GM21786 (cell line): ENCODE measurements around the gene CCZ1.
"Not testable (repeated sequence)": the region's sequence is repeated elsewhere in the genome, so short reads cannot be mapped to it uniquely, and the experiment has no call there.

Source experiments
- ATAC-seq: cut with Tn5 transposase; IDR thresholded peaks from one replicate; pipeline ENCODE4 v1.9.1; 2021; ENCODE audit not compliant: unreplicated experiment

The CCZ1 gene

GRCh38 chr7:5898480-5899224 lies at the start of gene CCZ1:
Gene CCZ1 (plus strand): TSS chr7:5898733. CDS start chr7:5898800, 67 bp downstream.
- peak; percentile 90 for ATAC-seq

GRCh38 chr7:5850944-5851343 lies 47.6 kb upstream of the CCZ1 start:
- no peak for ATAC-seq

- ATAC-seq = no peak
Measured at GRCh38 chr7:5854738-5855137, 43.8 kb upstream of the CCZ1 start.

GRCh38 chr7:5857041-5857575 lies 41.4 kb upstream of the CCZ1 start:
- ATAC-seq = not testable (repeated sequence)

GRCh38 chr7:5858494-5858893 lies 40.0 kb upstream of the CCZ1 start:
- not testable (repeated sequence) for ATAC-seq

- not testable (repeated sequence) for ATAC-seq
Measured at GRCh38 chr7:5861281-5861680, 37.3 kb upstream of the CCZ1 start.

- ATAC-seq = not testable (repeated sequence)
Measured at GRCh38 chr7:5862753-5863366, 35.7 kb upstream of the CCZ1 start.

- not testable (repeated sequence) for ATAC-seq
Measured at GRCh38 chr7:5865279-5865931, 33.1 kb upstream of the CCZ1 start.

GRCh38 chr7:5867060-5867459 lies 31.5 kb upstream of the CCZ1 start:
- no peak for ATAC-seq

- not testable (repeated sequence) for ATAC-seq
Measured at GRCh38 chr7:5868928-5869341, 29.6 kb upstream of the CCZ1 start.

GRCh38 chr7:5869691-5870090 lies 28.8 kb upstream of the CCZ1 start:
- ATAC-seq = no peak

- ATAC-seq = no peak
Measured at GRCh38 chr7:5870311-5870710, 28.2 kb upstream of the CCZ1 start.

GRCh38 chr7:5872326-5872725 lies 26.2 kb upstream of the CCZ1 start:
- ATAC-seq = no peak

GRCh38 chr7:5879591-5879990 lies 18.9 kb upstream of the CCZ1 start:
- ATAC-seq = not testable (repeated sequence)

GRCh38 chr7:5880106-5880505 lies 18.4 kb upstream of the CCZ1 start:
- not testable (repeated sequence) for ATAC-seq

- ATAC-seq = not testable (repeated sequence)
Measured at GRCh38 chr7:5884431-5884830, 14.1 kb upstream of the CCZ1 start.

- not testable (repeated sequence) for ATAC-seq
Measured at GRCh38 chr7:5888021-5888420, 10.5 kb upstream of the CCZ1 start.

- not testable (repeated sequence) for ATAC-seq
Measured at GRCh38 chr7:5890244-5890643, 8.3 kb upstream of the CCZ1 start.

- no peak for ATAC-seq
Measured at GRCh38 chr7:5892498-5892897, 6.0 kb upstream of the CCZ1 start.

GRCh38 chr7:5897369-5897919 lies 1.1 kb upstream of the CCZ1 start:
- ATAC-seq = not testable (repeated sequence)

GRCh38 chr7:5903002-5903401 lies 4.5 kb downstream of the CCZ1 start:
- ATAC-seq = not testable (repeated sequence)
